GM21526 (cell line): ENCODE results near the gene RTCA.

Source experiments
- ATAC-seq: cut with Tn5 transposase; IDR thresholded peaks from one replicate; pipeline ENCODE4 v1.9.1; 2021; ENCODE audit warnings: moderate library complexity; ENCODE audit not compliant: unreplicated experiment, low FRiP score

The RTCA gene

GRCh38 chr1:100340494-100340893, 74.5 kb downstream of the RTCA start:
- no peak for ATAC-seq

DNA sequence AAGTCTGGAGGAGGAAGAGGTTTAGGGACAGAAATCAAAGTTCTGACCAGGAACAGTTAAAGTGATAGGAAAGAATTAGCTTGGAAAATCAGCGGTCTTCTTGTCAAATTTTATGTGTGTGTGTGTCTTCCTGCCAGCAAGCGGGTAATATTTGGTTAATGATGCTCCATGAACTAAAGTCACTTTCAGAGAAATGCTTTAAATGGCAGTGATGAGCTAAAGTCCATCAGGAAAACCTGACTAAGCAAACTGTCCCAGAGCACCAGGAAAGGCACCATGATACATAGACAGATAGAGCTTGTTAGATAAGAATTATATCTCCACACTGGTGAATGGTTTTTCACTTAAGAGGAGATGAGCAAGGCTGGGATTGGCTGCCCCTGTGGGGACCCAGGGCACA, 76.3 kb downstream of the RTCA start:
- ATAC-seq: no peak
